Mucosa of stomach (tissue), 1 donor: ENCODE results near the gene LMTK2.

ENCODE experiments used
- H3K27me3 ChIP-seq: one replicate; pipeline ENCODE4 v1.7.0; 2013; ENCODE audit warnings: mild to moderate bottlenecking, low read length; ENCODE audit not compliant: control insufficient read depth, insufficient read depth
- H3K36me3 ChIP-seq: one replicate; pipeline ENCODE4 v1.7.0; 2013; ENCODE audit warnings: low read length; ENCODE audit not compliant: control insufficient read depth, insufficient read depth
- H3K4me1 ChIP-seq: one replicate; pipeline ENCODE4 v1.7.0; 2013; ENCODE audit warnings: mild to moderate bottlenecking, low read length; ENCODE audit not compliant: control insufficient read depth, insufficient read depth
- H3K4me3 ChIP-seq: one replicate; pipeline ENCODE4 v1.7.0; 2013; ENCODE audit warnings: low read length
- H3K9ac ChIP-seq: one replicate; pipeline ENCODE4 v1.7.0; 2013; ENCODE audit warnings: mild to moderate bottlenecking, low read length, moderate library complexity
- H3K9me3 ChIP-seq: one replicate; pipeline ENCODE4 v1.7.0; 2013; ENCODE audit warnings: mild to moderate bottlenecking, low read length, moderate library complexity; ENCODE audit not compliant: control insufficient read depth
- donor health status: Pancreatic carcinoma.

LMTK2 gene

DNA sequence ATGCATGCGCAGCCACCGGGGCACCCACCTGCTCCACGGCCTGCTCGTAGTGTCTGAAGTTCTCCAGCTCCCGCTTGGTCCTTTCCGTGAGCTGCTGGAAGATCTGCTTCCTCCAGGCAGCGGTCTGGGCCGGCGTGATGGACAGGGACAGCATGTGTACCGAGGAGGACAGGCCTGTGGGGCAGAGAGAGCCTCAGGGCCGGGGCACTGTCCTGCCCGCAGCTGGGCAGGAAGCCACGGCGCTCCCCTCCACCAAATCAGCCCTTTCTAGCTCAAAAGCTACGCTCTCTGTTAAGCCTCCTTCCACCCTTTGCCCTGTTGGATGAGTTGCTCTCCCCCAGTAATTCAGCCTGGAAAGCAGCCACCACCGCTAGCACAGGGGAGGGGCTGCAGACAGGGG, 126.1 kb downstream of the LMTK2 start:
- H3K9ac ChIP-seq, result no peak overlapping the region
- no peak overlapping the region for H3K4me3 ChIP-seq
- peaks cover 7% of the 10 kb centered on the region for H3K36me3 ChIP-seq
- no peaks in the 10 kb centered on the region for H3K4me1 ChIP-seq
- no peaks in the 10 kb centered on the region for H3K27me3 ChIP-seq
- H3K9me3 ChIP-seq, result no peaks in the 10 kb centered on the region

DNA sequence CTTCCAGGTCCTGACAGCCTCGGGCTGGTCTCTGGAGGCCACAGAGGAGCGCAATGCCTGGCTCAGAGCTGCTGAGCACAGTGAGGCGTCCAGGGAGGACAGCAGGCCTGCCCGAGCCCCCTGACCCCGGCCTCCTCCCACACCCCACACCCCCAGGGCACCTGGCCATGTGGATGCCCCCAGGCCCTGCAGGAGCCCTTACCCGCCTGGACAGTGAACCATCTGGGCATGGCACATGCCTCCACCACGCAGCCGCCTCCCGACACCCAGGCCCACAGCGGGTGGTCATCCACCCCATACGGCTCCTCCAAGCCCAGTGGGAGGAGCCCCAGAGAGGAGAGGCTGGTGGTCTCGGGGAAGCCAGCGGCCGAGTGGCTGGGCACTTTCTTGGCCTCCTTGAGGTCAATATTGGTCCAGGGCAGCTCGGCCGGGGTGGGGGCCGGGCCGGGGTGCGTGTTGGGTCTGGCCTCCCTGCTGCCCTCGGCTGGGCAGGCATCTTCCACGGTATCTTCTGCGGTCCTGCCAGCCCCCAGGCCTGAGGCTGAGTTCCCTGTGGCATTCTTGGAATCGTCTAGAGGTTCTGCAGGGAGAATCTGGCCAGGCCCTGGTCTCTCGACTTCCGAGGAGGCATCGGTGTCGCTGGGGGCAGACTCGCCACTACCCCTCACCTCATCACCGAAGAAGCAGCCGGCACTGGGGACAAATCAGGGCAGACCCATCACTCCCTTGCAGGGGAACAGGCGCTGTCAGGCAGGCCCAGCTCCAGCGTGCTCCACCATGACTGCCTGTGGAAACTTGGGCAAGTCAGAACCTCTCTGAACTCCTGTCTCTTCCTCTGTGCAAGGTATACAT, 126.8 kb downstream of the LMTK2 start:
- H3K4me3 ChIP-seq, result no peak overlapping the region
- no peak overlapping the region for H3K9ac ChIP-seq
- H3K9me3 ChIP-seq, result no peaks in the 10 kb centered on the region
- no peaks in the 10 kb centered on the region for H3K27me3 ChIP-seq
- H3K4me1 ChIP-seq, result no peaks in the 10 kb centered on the region
- H3K36me3 ChIP-seq, result peaks cover 2% of the 10 kb centered on the region

DNA sequence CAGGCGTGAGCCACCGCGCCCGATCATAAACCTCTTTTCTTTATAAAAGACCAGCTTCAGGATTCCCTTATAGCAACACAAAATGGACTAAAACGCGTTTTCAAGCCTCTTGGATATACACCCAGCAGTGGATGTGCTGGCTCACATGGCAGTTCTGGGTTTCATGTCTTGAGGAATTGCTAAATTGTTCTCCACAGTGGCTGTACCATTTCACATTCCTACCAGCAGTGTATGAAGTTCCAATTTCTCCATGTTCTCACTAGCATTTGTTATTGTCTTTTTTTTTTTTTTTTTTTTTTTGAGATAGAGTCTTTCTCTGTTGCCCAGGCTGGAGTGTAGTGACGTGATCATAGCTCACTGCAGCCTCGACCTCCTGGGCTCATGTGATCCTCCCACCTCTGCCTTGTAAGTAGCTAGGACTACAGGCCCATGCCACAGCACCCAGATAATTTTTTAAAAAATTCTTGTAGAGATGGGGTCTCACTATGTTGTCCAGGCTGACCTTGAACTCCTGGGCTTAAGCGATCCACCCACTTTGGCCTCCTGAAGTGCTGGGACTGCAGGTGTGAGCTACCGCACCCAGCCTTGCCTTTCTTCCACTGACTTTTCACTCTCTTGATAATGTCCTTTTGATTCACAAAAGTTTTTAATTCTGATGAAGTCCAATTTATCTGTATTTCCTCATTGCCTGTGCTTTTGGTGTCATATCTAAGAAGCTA, 127.9 kb downstream of the LMTK2 start:
- no peak overlapping the region for H3K9ac ChIP-seq
- no peaks in the 10 kb centered on the region for H3K27me3 ChIP-seq
- H3K4me1 ChIP-seq, result no peaks in the 10 kb centered on the region
- no peaks in the 10 kb centered on the region for H3K9me3 ChIP-seq
- H3K4me3 ChIP-seq, result no peak overlapping the region
- H3K36me3 ChIP-seq, result no peaks in the 10 kb centered on the region

DNA sequence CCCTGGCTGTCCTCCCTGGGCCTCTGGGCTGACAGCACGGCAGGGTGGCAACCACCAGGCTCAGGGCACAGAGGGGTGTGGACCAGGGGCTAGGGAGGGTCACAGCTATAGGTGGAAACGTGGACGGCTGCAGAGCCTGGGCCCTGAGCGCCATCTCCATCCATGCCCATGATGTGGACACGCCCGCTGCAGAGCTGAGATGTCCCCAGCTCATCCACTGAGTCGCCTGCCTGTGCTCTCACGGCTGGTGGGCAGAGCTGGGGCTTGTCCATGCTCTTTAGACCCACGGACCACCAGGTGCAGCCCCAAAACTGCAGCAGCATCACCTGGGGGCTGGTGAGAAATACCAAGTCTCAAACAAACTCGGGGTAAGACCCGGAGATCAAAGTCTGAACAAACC, 129.2 kb downstream of the LMTK2 start:
- Histone ChIP-seq H3K4me1 (no peaks in the 10 kb centered on the region), H3K9me3 (no peaks in the 10 kb centered on the region), H3K27me3 (no peaks in the 10 kb centered on the region), H3K9ac (no peak overlapping the region), H3K4me3 (no peak overlapping the region), H3K36me3 (no peaks in the 10 kb centered on the region)

DNA sequence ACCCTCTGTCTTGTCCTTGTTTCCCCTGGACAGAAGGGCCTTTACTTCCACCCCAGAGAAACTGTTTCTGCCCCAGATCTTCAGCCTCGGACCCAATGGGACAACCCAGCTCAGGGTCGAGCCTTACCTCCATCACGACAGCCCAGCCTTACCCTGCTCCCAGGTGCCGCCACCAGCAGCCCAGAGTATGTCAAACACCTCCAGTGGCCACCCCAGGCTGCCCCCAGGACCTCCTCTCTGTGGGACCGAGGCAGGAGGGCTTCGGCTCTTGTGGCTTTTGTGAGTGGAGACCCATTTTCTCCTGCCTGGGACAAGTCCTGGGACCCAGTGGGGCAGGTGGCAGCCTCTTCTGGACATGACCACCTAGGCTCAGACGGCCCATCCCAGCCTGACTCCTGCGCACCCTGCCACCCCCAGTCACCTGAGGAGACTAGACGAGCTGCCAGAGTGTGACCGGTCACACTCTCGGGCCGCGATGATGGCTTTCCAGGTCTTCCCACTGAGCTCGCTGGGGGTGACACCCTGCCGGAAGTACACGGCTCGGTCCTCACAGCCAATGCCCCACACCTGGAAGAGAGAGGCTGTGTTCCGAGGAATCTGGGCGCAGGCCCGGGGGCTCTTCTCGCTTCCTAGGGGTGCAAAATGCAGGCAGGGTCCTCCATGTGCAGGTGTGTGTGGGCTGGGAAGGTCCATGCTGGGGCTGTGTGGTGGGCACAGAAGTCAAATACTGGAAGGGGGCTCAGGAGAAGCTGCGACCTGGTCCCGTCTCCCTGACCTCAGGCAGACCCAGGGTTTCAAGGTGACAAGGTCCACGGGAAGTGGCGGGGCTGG, 129.9 kb downstream of the LMTK2 start:
- H3K9me3 ChIP-seq, result no peaks in the 10 kb centered on the region
- H3K4me3 ChIP-seq, result no peak overlapping the region
- H3K36me3 ChIP-seq, result no peaks in the 10 kb centered on the region
- no peaks in the 10 kb centered on the region for H3K4me1 ChIP-seq
- H3K9ac ChIP-seq, result no peak overlapping the region
- H3K27me3 ChIP-seq, result no peaks in the 10 kb centered on the region

DNA sequence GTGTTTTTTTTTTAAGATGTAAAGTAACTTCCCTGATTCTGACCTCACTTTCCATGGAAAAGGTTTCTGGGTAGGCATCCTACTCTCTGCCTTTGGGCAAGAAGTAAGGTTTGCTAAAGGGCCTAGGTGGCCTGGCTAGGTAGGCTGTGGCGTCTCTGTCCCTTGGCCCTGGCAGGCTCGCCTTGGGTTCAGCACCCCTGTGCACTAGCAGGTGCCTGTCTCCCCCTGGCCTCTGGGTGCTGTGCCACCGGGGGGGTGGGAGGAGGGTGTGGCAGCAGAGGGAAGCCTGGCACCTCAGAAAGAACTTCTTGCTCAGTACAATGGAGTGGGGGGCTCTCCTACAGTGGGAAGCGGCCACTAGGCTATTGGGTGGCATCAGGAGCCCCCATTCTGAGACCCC, 131.4 kb downstream of the LMTK2 start:
- Histone ChIP-seq H3K36me3 (no peaks in the 10 kb centered on the region), H3K9me3 (no peaks in the 10 kb centered on the region), H3K9ac (no peak overlapping the region)

DNA sequence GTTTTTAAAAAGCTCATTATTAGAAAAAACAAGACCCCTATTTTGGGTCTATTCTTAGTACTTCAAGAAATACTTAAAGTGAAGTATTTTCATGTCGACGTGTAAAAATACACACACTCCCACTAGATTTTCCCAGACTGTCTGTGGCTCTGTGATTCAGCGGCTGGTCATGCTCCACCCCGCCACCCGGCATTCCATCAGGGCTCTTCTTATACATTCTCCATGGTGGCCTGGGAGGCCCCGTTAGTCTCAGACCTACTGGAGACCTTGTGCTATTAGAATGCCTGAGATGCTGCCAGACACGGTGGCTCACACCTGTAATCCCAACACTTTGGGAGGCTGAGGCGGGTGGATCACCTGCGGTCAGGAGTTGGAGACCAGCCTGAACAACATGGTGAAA, 132.3 kb downstream of the LMTK2 start:
- Histone ChIP-seq H3K4me1 (no peaks in the 10 kb centered on the region), H3K9me3 (no peaks in the 10 kb centered on the region), H3K27me3 (no peaks in the 10 kb centered on the region), H3K36me3 (no peaks in the 10 kb centered on the region), H3K9ac (no peak overlapping the region), H3K4me3 (no peak overlapping the region)

More for the DNA sequence above, 131.4 kb downstream of the LMTK2 start:
- H3K4me3 ChIP-seq, result no peak overlapping the region
- no peaks in the 10 kb centered on the region for H3K4me1 ChIP-seq
- H3K27me3 ChIP-seq, result no peaks in the 10 kb centered on the region

DNA sequence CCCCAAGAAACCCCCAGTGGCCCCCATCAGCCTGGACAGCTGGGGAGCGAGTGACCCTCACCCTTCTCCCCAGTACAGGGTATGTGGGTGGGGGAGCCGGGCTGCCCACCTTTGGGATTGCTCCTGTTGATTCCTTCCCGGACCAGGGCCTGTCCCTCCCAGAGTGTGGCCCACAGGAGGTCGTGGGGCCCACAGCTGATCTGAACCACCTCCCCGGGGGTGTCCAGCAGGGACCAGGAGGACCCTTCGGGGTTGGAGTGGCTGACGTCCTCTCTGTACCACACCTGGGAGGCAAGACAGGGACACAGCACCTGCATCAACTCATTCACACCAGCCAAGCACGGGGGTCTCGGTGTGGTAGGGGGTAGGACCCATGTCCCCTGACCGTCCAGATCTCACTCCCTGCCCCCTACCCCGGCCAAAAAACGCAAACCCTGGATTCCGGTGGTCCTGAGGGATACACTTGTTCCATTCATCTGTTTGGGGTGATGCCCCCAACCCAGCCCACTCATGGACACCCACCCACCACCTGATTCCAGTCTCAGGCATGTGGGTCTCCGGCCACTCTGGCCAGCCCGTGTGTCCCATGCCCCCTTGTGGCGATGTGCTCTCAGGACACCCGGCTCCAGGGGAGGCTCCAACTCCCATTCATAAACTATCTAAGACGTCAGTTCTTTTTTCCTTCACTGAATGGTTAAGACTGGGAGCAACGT, 134.5 kb downstream of the LMTK2 start:
- Histone ChIP-seq H3K27me3 (no peaks in the 10 kb centered on the region), H3K9ac (peak overlapping the region; percentile 22), H3K36me3 (peaks cover 4% of the 10 kb centered on the region), H3K4me1 (no peaks in the 10 kb centered on the region), H3K4me3 (no peak overlapping the region), H3K9me3 (no peaks in the 10 kb centered on the region)

DNA sequence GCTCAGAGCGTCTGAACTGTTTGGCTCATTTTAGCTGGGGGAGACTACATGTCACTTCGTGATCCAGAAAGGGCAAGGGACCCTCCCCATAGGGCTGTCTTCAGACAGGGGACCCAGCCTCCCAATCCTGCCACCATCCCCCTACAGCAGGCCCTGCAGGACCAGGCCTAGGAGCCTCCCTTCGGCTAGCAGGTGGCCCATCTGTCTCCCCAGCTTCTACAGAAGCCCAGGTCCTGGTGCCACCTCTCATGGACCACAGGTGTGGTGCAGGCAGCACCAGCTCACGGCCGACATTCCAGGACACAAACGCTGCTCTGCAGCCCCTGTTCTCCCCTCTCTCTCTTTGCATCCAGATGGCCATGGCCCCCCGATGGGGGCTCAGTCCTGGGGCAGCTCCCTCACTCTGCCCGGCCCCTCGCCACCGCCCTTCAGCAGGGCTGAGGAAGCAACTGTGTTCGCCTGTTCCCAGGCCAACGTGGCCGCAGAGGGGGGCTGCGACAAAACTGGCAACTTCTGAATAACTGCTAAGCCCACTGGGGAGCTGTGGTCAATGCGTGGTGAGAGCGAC, 135.1 kb downstream of the LMTK2 start:
- Histone ChIP-seq H3K9me3 (no peaks in the 10 kb centered on the region), H3K4me3 (no peak overlapping the region), H3K9ac (no peak overlapping the region), H3K27me3 (no peaks in the 10 kb centered on the region), H3K36me3 (peaks cover 4% of the 10 kb centered on the region), H3K4me1 (no peaks in the 10 kb centered on the region)

DNA sequence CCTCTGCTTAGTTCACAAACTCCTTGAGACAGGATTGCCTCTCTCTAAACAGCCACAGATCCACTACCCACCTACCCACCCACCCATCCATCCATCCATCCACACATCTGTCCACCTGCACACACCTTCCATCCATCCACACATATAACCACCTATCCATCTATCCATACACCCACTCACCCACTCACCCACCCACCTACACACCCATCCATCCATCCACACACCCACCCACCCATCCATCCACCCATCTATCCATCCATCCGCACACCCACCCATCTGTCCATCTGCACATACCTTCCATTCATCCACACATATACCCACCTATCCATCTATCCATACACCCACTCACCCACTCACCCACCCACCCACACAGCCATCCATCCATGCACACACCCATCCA, 135.7 kb downstream of the LMTK2 start:
- Histone ChIP-seq H3K36me3 (peaks cover 4% of the 10 kb centered on the region), H3K9me3 (no peaks in the 10 kb centered on the region), H3K27me3 (no peaks in the 10 kb centered on the region), H3K4me3 (no peak overlapping the region), H3K9ac (no peak overlapping the region), H3K4me1 (no peaks in the 10 kb centered on the region)

DNA sequence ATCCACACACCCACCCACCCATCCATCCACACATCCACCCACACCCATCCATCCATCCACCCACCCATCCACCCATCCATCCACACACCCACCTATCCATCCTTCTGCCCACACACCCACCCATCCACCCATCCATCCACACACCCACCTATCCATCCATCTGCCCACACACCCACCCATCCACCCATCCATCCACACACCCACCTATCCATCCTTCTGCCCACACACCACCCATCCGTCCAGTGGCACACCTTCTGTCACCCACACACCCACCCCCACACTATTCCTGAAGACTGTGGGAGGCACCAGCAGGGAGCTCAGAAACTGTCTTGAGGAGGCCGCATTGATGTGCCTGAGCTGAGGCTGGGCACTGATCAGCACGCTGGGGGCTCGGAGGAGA, 136.3 kb downstream of the LMTK2 start:
- no peaks in the 10 kb centered on the region for H3K4me1 ChIP-seq
- H3K9ac ChIP-seq, result no peak overlapping the region
- no peaks in the 10 kb centered on the region for H3K9me3 ChIP-seq
- no peak overlapping the region for H3K4me3 ChIP-seq
- no peaks in the 10 kb centered on the region for H3K27me3 ChIP-seq
- H3K36me3 ChIP-seq, result peaks cover 4% of the 10 kb centered on the region
